ENCODE data around the gene AP1G2.

The AP1G2 gene

GRCh38 chr14:23513005-23513817 lies 54.4 kb downstream of the AP1G2 start:
- no peak for DNase-seq

GRCh38 chr14:23512156-23512555 lies 55.4 kb downstream of the AP1G2 start:
- peak; percentile 13 for DNase-seq
